Calu3 (cell line): ENCODE measurements around the gene GPR153. TPM values are rescaled to one million over a fixed set of nuclear protein-coding genes. Genes with fewer than 3 reads are reported as not detected.

Experiments
- BruUV-seq: library from RNA; stranded (reverse); fragments of 400-500 nt; replicated peaks from 2 replicates; lab custom pipeline; 2021; lab: Mats Ljungman, UMichigan
- CTCF ChIA-PET: fragments of 300-600 bp; sonication (Branson Sonifier 250); formaldehyde crosslinking; loops from one replicate; lab custom pipeline; 2022; ENCODE audit warnings: antibody characterized with exemption; lab: Charles Lee
- DNase-seq: peaks from one replicate; pipeline ENCODE4 v3.0.0; 2022
- H3K27ac Mint-ChIP-seq: one replicate; pipeline ENCODE4 v1.8.0; 2022; ENCODE audit warnings: mixed read lengths; ENCODE audit not compliant: unreplicated experiment
- H3K27me3 Mint-ChIP-seq: one replicate; pipeline ENCODE4 v1.8.0; 2022; ENCODE audit warnings: mixed read lengths; ENCODE audit not compliant: unreplicated experiment
- H3K36me3 Mint-ChIP-seq: one replicate; pipeline ENCODE4 v1.8.0; 2022; ENCODE audit warnings: mild to moderate bottlenecking, moderate library complexity, mixed read lengths; ENCODE audit not compliant: insufficient read depth, unreplicated experiment
- H3K4me1 Mint-ChIP-seq: one replicate; pipeline ENCODE4 v1.8.0; 2022; ENCODE audit warnings: mild to moderate bottlenecking, low read depth, mixed read lengths; ENCODE audit not compliant: unreplicated experiment
- H3K4me3 Mint-ChIP-seq: one replicate; pipeline ENCODE4 v1.8.0; 2022; ENCODE audit warnings: mild to moderate bottlenecking, low read depth, moderate library complexity, mixed read lengths; ENCODE audit not compliant: unreplicated experiment
- H3K9me3 Mint-ChIP-seq: one replicate; pipeline ENCODE4 v1.8.0; 2022; ENCODE audit warnings: low read depth, mixed read lengths; ENCODE audit not compliant: unreplicated experiment
- intact Hi-C: fragments of 100-400 bp; cut with micrococcal nuclease; formaldehyde crosslinking; loops from one replicate; pipeline ENCODE4 v1.10.0; 2022; ENCODE audit not compliant: unreplicated experiment
- total RNA-seq: library from RNA; stranded (reverse); gene quantifications from 2 replicates; pipeline ENCODE4 v1.2.3, GENCODE V29; 2022
- TF ChIP-seq, protein P1 (sequence below): fragments of 200-600 bp; IDR thresholded peaks from one replicate; pipeline ENCODE4 v1.8.0; 2022; ENCODE audit warnings: antibody characterized with exemption; ENCODE audit not compliant: unreplicated experiment

The GPR153 gene
- total RNA-seq, 1 experiment from 2014 or later = 3.7 TPM

DNA sequence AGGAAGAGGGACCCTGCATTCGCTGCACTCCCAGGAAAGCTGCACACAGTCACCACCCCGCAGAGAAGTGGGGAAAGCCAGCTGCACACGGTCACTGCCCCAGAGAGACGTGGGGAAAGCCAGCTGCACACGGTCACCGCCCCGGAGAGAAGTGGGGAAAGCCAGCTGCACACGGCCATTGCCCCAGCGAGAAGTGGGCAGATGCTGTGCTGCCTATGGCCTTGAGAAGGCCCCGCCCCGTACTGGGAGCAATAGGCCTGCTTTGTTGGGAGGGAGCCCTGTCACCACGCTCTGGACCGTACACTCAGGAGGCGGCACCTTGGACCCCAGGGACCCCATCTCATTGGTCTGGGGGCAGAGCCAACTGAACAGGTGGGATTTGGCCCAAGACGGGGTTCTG lies 4.3 kb upstream of the GPR153 start:
- H3K4me3 Mint-ChIP-seq = no peak overlapping the region
- H3K27me3 Mint-ChIP-seq = no peaks in the 10 kb centered on the region
- no peak for DNase-seq
- no peaks in the 10 kb centered on the region for H3K9me3 Mint-ChIP-seq
- CTCF ChIA-PET = no interaction called here
- BruUV-seq = no TSS peak
- H3K4me1 Mint-ChIP-seq = no peaks in the 10 kb centered on the region
- TF ChIP-seq, protein P1, sequence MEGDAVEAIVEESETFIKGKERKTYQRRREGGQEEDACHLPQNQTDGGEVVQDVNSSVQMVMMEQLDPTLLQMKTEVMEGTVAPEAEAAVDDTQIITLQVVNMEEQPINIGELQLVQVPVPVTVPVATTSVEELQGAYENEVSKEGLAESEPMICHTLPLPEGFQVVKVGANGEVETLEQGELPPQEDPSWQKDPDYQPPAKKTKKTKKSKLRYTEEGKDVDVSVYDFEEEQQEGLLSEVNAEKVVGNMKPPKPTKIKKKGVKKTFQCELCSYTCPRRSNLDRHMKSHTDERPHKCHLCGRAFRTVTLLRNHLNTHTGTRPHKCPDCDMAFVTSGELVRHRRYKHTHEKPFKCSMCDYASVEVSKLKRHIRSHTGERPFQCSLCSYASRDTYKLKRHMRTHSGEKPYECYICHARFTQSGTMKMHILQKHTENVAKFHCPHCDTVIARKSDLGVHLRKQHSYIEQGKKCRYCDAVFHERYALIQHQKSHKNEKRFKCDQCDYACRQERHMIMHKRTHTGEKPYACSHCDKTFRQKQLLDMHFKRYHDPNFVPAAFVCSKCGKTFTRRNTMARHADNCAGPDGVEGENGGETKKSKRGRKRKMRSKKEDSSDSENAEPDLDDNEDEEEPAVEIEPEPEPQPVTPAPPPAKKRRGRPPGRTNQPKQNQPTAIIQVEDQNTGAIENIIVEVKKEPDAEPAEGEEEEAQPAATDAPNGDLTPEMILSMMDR = no peak
- H3K36me3 Mint-ChIP-seq = no peaks in the 10 kb centered on the region
- H3K27ac Mint-ChIP-seq = no peak overlapping the region
- intact Hi-C loops = no loop called here

GRCh38 chr1:6263716-6264115 lies 2.8 kb upstream of the GPR153 start:
- no peaks in the 10 kb centered on the region for H3K9me3 Mint-ChIP-seq
- TF ChIP-seq, protein P1 = no peak
- CTCF ChIA-PET = no interaction called here
- no peaks in the 10 kb centered on the region for H3K4me1 Mint-ChIP-seq
- H3K27me3 Mint-ChIP-seq = no peaks in the 10 kb centered on the region
- no TSS peak for BruUV-seq
- no peak for DNase-seq
- H3K4me3 Mint-ChIP-seq = no peak overlapping the region
- H3K27ac Mint-ChIP-seq = no peak overlapping the region
- H3K36me3 Mint-ChIP-seq = peaks cover 5% of the 10 kb centered on the region
- intact Hi-C loops = no loop called here

DNA sequence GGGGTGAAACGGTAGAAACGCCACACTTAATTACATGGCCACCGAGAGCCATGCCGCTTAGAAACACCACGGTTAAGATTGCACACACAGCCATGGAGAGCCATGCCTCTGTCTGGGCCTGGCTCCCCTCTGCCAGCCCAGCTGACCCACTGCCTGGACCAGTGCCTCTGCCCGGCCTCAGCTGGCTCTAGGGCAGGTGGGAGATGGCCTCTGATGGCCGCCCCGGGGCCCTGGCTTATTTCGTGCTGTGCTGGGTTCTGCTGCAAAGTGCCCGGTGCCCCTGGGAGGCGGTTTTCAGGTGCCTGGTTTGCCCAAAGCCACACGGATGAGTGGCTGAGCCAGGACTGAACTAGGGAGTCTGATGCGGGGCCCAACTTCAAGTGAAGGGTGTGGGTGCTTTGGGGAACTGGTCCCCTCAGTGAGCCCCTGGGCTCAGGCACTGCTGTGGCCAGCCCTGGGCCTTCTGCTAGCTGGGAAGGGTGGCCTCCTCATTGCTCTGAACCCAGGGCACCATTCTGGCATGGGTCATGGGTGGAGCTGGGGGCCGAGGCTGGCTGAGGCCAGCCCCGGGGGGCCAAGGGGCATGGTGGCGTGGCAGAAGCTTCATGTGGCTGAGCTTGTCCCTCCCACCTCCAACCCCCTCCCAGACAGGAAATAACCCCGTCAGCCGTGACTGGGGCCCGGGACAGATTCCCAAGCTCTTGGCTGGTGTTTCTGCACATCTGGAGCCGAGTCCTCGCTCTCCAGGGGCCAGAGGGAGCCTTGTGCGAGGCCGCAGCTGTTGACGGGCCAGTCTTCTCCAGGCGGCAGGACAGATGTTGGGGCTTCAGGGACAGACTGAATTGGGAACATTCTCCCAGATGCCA lies 1.9 kb upstream of the GPR153 start:
- Mint-ChIP-seq H3K4me1 (no peaks in the 10 kb centered on the region), H3K36me3 (peaks cover 5% of the 10 kb centered on the region), H3K27ac (no peak overlapping the region), H3K4me3 (no peak overlapping the region), H3K9me3 (no peaks in the 10 kb centered on the region), H3K27me3 (no peaks in the 10 kb centered on the region)
- TF ChIP-seq, protein P1 = no peak
- intact Hi-C loops = no loop called here
- DNase-seq = no peak
- no TSS peak for BruUV-seq
- CTCF ChIA-PET = interaction anchor here (0.6 kb wide), 1 partner anchor 351 kb away, joined by 3 read pairs; the partner anchor contains the start of gene PHF13

DNA sequence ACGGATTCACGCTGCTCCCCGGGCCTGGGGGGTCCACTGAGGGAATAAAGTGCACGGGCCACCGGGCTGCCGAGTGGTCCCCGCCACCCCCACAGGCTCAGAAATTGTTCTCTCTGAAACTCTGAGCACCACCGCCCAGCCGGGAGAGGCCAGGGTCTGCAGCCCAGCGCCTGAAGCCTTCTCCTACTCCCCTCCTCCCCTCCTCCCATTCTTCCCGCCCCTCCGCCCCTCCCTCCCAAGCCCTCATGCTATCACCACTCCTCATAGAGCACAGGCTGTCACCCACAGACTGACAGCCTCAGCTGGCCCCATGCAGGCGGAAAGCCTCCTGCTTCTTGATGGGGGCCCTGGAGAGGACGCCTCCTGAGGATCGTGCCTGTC lies 707 bp upstream of the GPR153 start:
- no peaks in the 10 kb centered on the region for H3K4me1 Mint-ChIP-seq
- H3K4me3 Mint-ChIP-seq = peak overlapping the region; percentile 48
- CTCF ChIA-PET = interaction anchor here (0.6 kb wide), 1 partner anchor 108 kb away, joined by 3 read pairs; no protein-coding TSS in a partner anchor
- TF ChIP-seq, protein P1 = no peak
- BruUV-seq = no TSS peak
- DNase-seq = no peak
- H3K9me3 Mint-ChIP-seq = no peaks in the 10 kb centered on the region
- peaks cover 5% of the 10 kb centered on the region for H3K36me3 Mint-ChIP-seq
- intact Hi-C loops = no loop called here
- no peak overlapping the region for H3K27ac Mint-ChIP-seq
- no peaks in the 10 kb centered on the region for H3K27me3 Mint-ChIP-seq
